Measurements from ENCODE around the gene ANTXR1. TPM values are rescaled to one million over a fixed set of nuclear protein-coding genes. Genes with fewer than 3 reads are reported as not detected.

ANTXR1 gene
- total RNA-seq, 2 experiments from 2014 or later = not detected

DNA sequence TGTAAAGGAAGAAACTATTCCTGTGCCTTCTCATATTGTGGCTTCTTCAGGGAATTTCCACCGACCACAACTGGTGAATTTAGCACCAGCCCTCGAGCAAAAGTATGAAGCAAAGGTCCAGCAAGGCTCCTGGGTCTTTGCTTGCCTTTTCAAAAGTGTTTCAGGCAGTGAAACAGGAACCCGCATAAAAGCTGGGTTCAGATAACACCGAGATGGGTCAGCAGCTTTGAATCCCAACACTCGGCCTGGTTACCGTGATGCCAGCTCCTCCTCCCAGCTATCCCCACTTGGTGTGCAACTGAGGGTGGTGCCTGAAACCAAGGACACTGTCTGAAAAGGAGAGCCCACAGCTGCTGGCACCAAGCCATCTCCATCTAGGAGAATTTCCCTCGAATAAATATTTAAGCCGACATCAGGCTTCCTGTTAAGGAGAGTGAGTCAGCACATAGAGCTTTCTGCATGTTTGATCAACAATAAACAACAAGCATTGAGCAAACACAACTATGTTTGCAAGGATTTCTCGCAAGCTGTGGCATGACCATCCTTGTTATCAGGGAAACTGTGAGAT lies 69.5 kb downstream of the ANTXR1 start:
- intact Hi-C loops (cut with micrococcal nuclease) = no loop called here
- Mint-ChIP-seq H3K36me3 (no peaks in the 10 kb centered on the region), H3K27me3 (peaks cover 30% of the 10 kb centered on the region), H3K4me3 (no peak overlapping the region), H3K27ac (no peak overlapping the region), H3K9me3 (no peaks in the 10 kb centered on the region), H3K4me1 (ENCODE audit: low read depth) (no peaks in the 10 kb centered on the region)
- no peak for DNase-seq
- POLR2A ChIA-PET = no interaction called here
- CTCF ChIA-PET = no interaction called here

DNA sequence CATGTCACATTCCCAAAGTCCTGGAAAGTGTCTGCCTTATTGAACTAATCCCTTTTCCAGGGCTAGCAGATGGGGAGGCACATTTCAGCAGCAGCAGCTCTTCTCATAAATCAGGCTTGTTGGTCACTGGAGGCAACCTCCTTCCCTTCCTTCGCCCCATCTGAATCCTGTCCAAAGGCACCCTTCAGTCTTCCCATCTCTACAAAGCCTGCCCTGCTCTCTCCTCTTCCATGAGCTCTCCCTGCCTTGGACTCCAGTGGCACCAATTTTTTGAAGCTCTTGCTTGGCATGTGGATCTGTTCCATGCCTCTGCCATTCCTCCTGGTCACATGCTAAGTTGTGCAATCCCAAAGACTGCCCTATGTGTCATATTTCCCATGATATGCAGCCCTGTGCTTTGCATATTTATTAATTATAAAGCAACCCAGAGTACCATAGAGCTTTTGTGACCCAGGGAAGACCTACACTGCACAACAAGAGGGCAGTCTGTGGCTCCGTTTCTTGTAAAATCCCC lies 70.3 kb downstream of the ANTXR1 start:
- H3K36me3 Mint-ChIP-seq = no peaks in the 10 kb centered on the region
- H3K4me3 Mint-ChIP-seq = no peak overlapping the region
- H3K27ac Mint-ChIP-seq = no peak overlapping the region
- ChIA-PET POLR2A (no interaction called here), CTCF (no interaction called here)
- intact Hi-C loops (cut with micrococcal nuclease) = no loop called here
- no peaks in the 10 kb centered on the region for H3K9me3 Mint-ChIP-seq
- no peaks in the 10 kb centered on the region for H3K4me1 Mint-ChIP-seq (ENCODE audit: low read depth)
- DNase-seq = no peak
- H3K27me3 Mint-ChIP-seq = peaks cover 33% of the 10 kb centered on the region

DNA sequence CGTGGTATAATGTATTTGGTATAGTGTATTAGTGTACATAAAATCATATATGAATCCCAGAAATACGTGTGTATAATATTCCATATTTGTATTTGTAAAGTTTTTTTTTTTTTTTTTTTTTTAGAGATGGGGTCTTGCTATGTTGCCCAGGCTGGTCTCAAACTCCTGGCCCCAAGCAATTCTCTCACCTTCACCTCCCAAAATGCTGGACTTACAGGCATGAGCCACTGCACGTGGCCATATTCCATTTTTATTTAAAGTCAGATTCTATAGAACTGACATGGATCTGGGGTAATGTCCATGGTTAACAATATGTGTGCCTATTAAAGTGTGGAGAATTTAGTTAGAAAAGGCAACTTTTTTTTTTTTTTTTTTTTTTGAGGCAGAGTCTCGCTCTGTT lies 71.5 kb downstream of the ANTXR1 start:
- Mint-ChIP-seq H3K9me3 (no peaks in the 10 kb centered on the region), H3K4me1 (ENCODE audit: low read depth) (no peaks in the 10 kb centered on the region), H3K27me3 (peaks cover 38% of the 10 kb centered on the region), H3K36me3 (no peaks in the 10 kb centered on the region), H3K27ac (no peak overlapping the region), H3K4me3 (no peak overlapping the region)
- intact Hi-C loops (cut with micrococcal nuclease) = no loop called here
- CTCF ChIA-PET = no interaction called here
- no peak for DNase-seq
- POLR2A ChIA-PET = no interaction called here

DNA sequence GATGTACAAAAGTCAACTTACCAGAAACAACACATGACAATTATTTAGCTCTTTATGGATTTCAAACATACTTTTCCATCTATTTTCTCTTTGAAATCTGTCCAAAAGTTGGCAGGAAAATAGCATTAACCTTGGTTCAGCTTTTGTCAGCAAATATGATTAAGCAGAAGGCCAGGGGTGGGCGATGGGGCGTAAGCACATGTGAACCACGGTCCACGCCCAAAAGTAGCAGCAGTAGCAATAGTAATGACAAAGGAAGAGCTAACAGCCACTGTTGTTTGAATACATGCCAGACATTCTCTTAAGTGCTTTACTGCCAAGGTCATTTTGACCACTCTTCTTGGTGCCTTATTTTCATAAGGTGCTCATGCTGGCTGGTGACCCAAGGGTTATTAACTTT lies 73.5 kb downstream of the ANTXR1 start:
- DNase-seq = no peak
- H3K27ac Mint-ChIP-seq = no peak overlapping the region
- H3K27me3 Mint-ChIP-seq = peaks cover 38% of the 10 kb centered on the region
- POLR2A ChIA-PET = no interaction called here
- H3K4me3 Mint-ChIP-seq = no peak overlapping the region
- no peaks in the 10 kb centered on the region for H3K36me3 Mint-ChIP-seq
- CTCF ChIA-PET = no interaction called here
- intact Hi-C loops (cut with micrococcal nuclease) = no loop called here
- H3K4me1 Mint-ChIP-seq (ENCODE audit: low read depth) = no peaks in the 10 kb centered on the region
- H3K9me3 Mint-ChIP-seq = no peaks in the 10 kb centered on the region

DNA sequence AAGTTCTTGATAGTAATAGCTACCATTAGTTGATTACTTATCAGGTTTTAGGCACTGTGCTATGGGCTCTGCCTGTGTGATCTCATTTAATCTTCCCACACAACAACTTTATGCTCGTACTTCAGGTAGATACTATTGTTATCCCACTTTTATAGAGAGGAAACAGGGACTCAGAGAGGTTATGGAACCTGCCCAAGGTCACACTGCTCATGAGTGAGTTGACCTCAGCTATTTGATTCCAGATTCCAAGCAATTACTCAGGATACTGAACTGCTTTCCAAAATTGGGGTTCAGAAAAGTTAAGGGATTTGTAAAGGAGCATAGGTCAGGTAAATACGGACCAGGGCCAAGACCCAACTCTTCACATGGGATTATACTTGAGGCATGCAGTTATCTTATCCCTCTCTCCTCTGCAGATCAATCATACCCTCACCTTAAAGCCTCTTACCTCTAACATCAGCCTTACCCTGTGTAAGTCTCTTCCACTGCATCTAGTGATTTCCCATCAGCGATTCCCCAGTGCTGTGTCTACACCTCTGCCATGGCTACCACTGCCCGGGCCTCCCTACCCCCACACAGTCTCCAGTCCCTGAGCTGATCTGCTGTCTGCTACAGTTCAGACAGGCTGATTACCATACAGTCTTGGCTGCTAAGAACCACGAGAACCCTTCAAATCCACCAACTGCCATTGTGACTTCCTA lies 74.4 kb downstream of the ANTXR1 start:
- CTCF ChIA-PET = no interaction called here
- Mint-ChIP-seq H3K27ac (no peak overlapping the region), H3K36me3 (no peaks in the 10 kb centered on the region), H3K9me3 (no peaks in the 10 kb centered on the region), H3K27me3 (peaks cover 32% of the 10 kb centered on the region), H3K4me1 (ENCODE audit: low read depth) (no peaks in the 10 kb centered on the region), H3K4me3 (no peak overlapping the region)
- POLR2A ChIA-PET = no interaction called here
- intact Hi-C loops (cut with micrococcal nuclease) = no loop called here
- DNase-seq = no peak

DNA sequence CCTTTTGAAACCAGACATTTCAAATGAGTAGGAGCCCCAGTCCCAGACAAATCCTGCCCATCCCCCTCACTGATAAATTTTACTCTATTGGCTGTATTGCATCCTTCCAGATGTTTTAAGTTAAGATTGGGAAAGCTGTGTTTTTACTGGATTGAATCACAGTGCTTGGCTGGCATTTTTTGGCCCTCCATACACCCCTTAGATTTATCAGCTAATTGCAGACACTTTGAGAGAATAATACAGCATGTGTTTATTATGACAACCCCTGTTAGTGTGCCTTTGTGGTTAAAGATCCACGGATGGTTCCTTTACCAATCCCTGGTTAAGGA lies 74.9 kb downstream of the ANTXR1 start:
- no peaks in the 10 kb centered on the region for H3K4me1 Mint-ChIP-seq (ENCODE audit: low read depth)
- H3K27me3 Mint-ChIP-seq = peaks cover 32% of the 10 kb centered on the region
- intact Hi-C loops (cut with micrococcal nuclease) = no loop called here
- DNase-seq = no peak
- no peak overlapping the region for H3K27ac Mint-ChIP-seq
- ChIA-PET POLR2A (no interaction called here), CTCF (no interaction called here)
- no peak overlapping the region for H3K4me3 Mint-ChIP-seq
- H3K9me3 Mint-ChIP-seq = no peaks in the 10 kb centered on the region
- H3K36me3 Mint-ChIP-seq = no peaks in the 10 kb centered on the region

DNA sequence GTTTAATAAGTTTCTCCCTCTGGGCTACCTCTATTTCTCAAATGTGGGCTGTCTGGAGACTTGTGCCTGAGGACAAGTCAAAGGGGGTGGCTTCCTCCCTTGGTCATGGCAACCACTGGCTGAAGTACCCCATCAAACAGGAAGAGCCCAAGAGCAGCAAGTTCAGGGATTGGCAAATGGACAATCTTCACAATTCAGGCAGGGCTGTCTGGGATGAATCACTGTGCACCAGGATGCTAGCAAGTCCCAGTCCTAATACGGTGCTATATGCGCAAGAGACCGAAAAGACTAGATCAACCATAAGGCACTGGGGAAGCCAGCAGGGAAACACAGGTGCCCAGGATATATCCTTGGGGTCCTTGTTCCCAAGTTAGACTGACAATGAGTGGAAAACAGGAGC lies 75.5 kb downstream of the ANTXR1 start:
- Mint-ChIP-seq H3K27me3 (peaks cover 28% of the 10 kb centered on the region), H3K4me1 (ENCODE audit: low read depth) (no peaks in the 10 kb centered on the region), H3K9me3 (no peaks in the 10 kb centered on the region), H3K4me3 (no peak overlapping the region), H3K36me3 (no peaks in the 10 kb centered on the region), H3K27ac (no peak overlapping the region)
- DNase-seq = no peak
- CTCF ChIA-PET = no interaction called here
- intact Hi-C loops (cut with micrococcal nuclease) = no loop called here
- POLR2A ChIA-PET = no interaction called here

DNA sequence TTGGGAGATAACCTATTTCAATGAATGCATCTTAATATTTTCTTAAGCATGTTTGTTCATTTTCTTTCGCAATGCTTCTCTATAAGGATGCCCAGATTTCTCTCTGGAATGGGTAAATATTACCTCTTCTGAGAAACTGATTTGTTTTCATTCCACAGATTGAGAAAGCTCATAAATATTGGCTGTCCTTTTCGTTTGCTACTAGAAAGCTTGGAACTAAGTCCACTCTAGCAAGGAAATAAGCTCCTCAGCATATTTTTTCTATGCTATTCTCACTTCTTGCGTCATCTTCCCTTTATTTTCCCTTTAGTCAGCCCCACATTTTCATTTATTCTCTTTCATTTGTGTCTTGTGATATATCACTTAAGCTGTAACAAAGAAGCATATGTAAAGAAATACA lies 76.3 kb downstream of the ANTXR1 start:
- Mint-ChIP-seq H3K4me1 (ENCODE audit: low read depth) (no peaks in the 10 kb centered on the region), H3K4me3 (no peak overlapping the region), H3K9me3 (no peaks in the 10 kb centered on the region), H3K27me3 (peaks cover 28% of the 10 kb centered on the region), H3K36me3 (no peaks in the 10 kb centered on the region), H3K27ac (no peak overlapping the region)
- CTCF ChIA-PET = no interaction called here
- no peak for DNase-seq
- intact Hi-C loops (cut with micrococcal nuclease) = no loop called here
- POLR2A ChIA-PET = no interaction called here

DNA sequence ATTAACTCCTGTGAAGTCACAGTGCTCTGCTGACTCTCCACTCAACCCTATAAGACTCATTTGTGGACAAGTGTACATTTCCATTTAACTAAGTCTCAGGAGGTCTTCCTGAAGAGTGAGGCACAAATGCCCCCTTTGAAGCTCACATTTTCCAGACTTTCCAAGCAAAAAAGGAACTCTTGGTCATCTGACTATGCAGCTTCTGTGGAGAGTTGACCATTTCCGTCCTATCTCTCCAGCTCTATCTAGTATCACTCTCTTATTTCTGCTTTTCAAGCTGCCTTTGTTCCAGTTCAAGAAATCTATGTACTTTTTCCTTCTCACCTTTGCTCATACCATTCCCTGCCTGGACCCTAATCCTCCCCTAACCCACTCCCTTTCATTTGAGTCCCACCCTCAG lies 77.0 kb downstream of the ANTXR1 start:
- CTCF ChIA-PET = no interaction called here
- Mint-ChIP-seq H3K27me3 (peaks cover 31% of the 10 kb centered on the region), H3K4me1 (ENCODE audit: low read depth) (no peaks in the 10 kb centered on the region), H3K9me3 (no peaks in the 10 kb centered on the region), H3K27ac (no peak overlapping the region), H3K4me3 (no peak overlapping the region), H3K36me3 (no peaks in the 10 kb centered on the region)
- POLR2A ChIA-PET = no interaction called here
- no peak for DNase-seq
- intact Hi-C loops (cut with micrococcal nuclease) = no loop called here

DNA sequence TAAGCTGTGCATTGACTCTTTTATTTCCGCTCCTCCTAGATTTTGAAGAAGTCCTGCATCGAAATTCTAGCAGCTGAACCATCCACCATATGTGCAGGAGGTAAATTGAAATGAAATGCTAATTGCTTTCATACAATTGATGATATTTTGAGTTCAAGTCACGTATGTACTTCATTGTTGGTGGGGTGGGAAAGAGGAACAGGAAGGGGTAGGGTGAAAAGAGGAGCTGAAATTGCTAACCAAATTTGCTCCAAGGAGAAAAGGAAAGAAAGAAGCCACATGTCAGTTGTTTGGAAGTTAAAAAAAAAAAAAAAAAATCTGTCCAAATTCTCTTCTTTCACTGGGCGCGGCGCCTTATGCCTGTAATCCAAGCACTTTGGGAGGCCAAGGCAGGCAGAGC lies 77.8 kb downstream of the ANTXR1 start:
- Mint-ChIP-seq H3K36me3 (no peaks in the 10 kb centered on the region), H3K9me3 (no peaks in the 10 kb centered on the region), H3K27me3 (peaks cover 35% of the 10 kb centered on the region), H3K27ac (no peak overlapping the region), H3K4me1 (ENCODE audit: low read depth) (no peaks in the 10 kb centered on the region), H3K4me3 (no peak overlapping the region)
- POLR2A ChIA-PET = no interaction called here
- intact Hi-C loops (cut with micrococcal nuclease) = no loop called here
- CTCF ChIA-PET = no interaction called here
- DNase-seq = no peak

DNA sequence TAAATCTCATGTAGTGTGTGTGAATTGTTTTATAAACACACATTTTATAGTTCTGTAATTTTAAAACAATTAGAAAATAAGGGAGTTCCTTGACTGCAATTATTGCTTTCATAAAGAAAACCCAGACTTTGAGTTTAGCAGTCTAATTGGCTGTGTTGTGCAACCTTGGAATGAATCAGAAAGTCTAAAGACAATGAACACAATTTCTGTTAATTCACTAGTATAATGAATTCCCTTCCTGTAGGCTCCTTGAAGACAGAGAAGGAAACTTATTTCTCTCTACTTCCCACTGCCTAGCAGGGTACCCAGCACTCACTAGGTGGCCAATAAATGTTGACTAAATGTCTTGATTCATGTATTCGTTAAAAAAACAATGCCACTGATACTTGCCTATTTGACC lies 79.9 kb downstream of the ANTXR1 start:
- POLR2A ChIA-PET = no interaction called here

DNA sequence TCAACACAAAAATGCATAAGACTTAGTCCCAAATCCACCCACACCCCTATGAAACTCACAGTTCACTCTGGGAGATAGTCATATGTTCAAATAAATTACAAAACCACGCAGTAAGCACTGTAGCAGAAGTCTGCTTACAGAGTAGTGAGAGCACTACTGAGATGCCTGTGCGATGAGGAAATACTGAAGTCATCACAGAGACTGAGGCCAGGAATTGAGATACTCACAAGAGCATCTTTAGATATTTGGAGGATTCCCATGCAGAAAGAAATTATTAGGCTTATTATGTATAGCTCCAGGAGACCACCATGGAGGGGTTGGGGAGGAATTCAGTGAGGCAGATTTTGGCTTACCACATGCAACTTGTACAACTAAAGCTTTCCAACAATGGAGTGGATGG lies 82.3 kb downstream of the ANTXR1 start:
- intact Hi-C loops (cut with micrococcal nuclease) = no loop called here
- DNase-seq = no peak
- H3K9me3 Mint-ChIP-seq = no peaks in the 10 kb centered on the region
- ChIA-PET POLR2A (no interaction called here), CTCF (no interaction called here)
- H3K4me1 Mint-ChIP-seq (ENCODE audit: low read depth) = no peaks in the 10 kb centered on the region
- no peaks in the 10 kb centered on the region for H3K36me3 Mint-ChIP-seq
- H3K4me3 Mint-ChIP-seq = no peak overlapping the region
- no peak overlapping the region for H3K27ac Mint-ChIP-seq
- peaks cover 12% of the 10 kb centered on the region for H3K27me3 Mint-ChIP-seq

More for the DNA sequence above, 79.9 kb downstream of the ANTXR1 start:
- no peaks in the 10 kb centered on the region for H3K9me3 Mint-ChIP-seq
- H3K36me3 Mint-ChIP-seq = no peaks in the 10 kb centered on the region
- H3K4me3 Mint-ChIP-seq = no peak overlapping the region
- peaks cover 20% of the 10 kb centered on the region for H3K27me3 Mint-ChIP-seq
- DNase-seq = no peak
- intact Hi-C loops (cut with micrococcal nuclease) = no loop called here
- CTCF ChIA-PET = no interaction called here
- H3K4me1 Mint-ChIP-seq (ENCODE audit: low read depth) = no peaks in the 10 kb centered on the region
- H3K27ac Mint-ChIP-seq = no peak overlapping the region

DNA sequence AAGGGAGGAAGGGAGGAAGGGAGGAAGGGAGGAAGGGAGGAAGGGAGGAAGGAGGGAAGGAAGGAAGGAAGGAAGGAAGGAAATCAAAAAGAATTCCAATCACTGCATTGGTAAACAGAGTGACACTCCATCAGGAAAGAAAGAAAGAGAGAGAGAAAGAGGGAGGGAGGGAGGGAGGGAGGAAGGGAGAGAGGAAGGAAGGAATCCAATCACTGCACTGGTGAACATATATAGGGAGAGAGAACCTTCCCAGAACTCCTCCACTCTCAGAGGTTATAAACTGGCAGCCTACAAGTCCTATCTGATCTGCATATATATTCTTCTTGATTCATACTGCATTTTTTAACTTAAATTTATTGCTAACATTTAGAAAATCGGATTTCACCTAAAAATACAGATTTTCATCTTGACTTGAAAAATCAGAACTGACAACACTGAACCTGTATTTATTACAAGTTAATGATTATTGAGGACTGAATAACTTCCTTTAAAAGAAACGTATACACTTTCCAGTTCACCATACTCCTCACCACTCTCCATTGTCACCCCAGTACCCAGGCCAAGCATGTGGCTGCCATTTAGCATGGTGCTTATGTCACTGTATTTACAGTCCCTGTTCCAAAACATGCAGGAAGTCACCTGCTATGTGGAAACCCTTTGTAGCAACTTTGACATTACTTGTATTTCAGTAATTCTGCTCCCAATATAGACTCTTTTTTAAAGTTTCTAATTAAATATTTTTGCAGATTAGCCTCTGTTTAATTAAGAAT lies 83.5 kb downstream of the ANTXR1 start:
- H3K4me1 Mint-ChIP-seq (ENCODE audit: low read depth) = no peaks in the 10 kb centered on the region
- H3K36me3 Mint-ChIP-seq = no peaks in the 10 kb centered on the region
- DNase-seq = no peak
- no peak overlapping the region for H3K27ac Mint-ChIP-seq
- peaks cover 12% of the 10 kb centered on the region for H3K27me3 Mint-ChIP-seq
- ChIA-PET POLR2A (no interaction called here), CTCF (interaction anchor here (0.5 kb wide), 1 partner anchor 11 kb away, joined by 3 read pairs; no protein-coding TSS in a partner anchor)
- H3K9me3 Mint-ChIP-seq = no peaks in the 10 kb centered on the region
- intact Hi-C loops (cut with micrococcal nuclease) = no loop called here
- no peak overlapping the region for H3K4me3 Mint-ChIP-seq

Measured in activated CD4-positive, alpha-beta memory T cell treated with anti-CD3 and anti-CD28 coated beads for 36 hours (primary cell).